GM18951 (cell line): ENCODE results near the gene RPS8.
"Not testable (repeated sequence)": the region's sequence is repeated elsewhere in the genome, so short reads cannot be mapped to it uniquely, and the experiment has no call there.

ENCODE experiments used
- POLR2A ChIP-seq: IDR thresholded peaks from 4 replicates; pipeline ENCODE4 v1.6.1; 2011; ENCODE audit warnings: mild to moderate bottlenecking; ENCODE audit not compliant: insufficient read length, insufficient read depth; ENCODE audit errors: extremely low read depth
- in situ Hi-C: fragments of 300-500 bp; cut with MboI; formaldehyde crosslinking; loops from one replicate; pipeline ENCODE4 v1.12.0; 2022; ENCODE audit warnings: low sequenced_read_pairs, mixed read lengths, inconsistent platforms; ENCODE audit not compliant: unreplicated experiment

Gene RPS8

DNA sequence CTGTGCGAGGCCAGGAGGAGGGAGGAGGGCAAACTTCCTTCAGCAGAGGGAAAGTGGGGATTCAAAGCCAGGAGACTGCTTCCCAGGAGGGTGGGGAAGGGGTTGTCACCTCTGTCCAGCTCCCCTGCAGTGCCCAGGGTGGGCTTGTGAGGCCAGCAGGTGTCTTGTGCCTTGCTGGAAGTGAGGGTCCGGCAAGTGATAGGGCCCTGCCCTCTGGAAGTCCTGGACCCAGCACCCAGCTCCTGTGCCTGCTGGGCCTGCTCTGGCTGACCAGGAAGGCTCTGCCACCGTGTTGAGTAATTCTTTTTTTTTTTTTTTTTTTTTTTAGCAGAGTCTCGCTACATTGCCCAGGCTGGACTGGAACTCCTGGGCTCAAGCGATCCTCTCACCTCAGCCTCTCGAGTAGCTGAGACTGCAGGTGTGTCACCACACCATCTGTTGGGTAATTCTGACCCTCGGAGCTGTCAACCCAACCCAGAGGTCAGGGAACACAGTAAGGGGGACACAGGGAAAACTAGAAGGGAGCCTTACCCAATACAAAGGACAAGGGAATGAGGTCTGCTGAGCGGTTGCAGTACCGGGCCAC, 11.6 kb downstream of the RPS8 start:
- in situ Hi-C loops, result no loop called here
- no peak for TF ChIP-seq POLR2A

DNA sequence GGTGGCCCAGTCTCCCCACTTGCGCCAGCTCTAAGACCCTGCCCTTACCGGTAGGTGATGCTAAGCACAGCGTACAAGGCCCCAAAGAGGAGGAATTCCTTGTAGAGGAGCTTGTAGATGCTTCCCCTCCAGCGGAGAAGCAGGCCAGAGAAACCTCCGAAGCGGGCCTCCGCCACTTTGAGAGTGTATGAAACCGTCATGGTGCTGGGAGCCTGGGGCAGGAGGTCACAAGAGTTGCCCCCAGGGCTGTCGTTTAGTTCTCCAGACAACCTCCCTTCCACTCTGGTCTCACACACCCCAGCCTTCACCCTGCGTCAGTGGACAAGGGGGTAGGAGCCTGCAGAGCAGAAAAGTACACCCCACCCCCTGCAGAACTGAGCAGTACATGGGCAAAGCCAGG, 12.2 kb downstream of the RPS8 start:
- TF ChIP-seq POLR2A, result no peak
- in situ Hi-C loops, result no loop called here

DNA sequence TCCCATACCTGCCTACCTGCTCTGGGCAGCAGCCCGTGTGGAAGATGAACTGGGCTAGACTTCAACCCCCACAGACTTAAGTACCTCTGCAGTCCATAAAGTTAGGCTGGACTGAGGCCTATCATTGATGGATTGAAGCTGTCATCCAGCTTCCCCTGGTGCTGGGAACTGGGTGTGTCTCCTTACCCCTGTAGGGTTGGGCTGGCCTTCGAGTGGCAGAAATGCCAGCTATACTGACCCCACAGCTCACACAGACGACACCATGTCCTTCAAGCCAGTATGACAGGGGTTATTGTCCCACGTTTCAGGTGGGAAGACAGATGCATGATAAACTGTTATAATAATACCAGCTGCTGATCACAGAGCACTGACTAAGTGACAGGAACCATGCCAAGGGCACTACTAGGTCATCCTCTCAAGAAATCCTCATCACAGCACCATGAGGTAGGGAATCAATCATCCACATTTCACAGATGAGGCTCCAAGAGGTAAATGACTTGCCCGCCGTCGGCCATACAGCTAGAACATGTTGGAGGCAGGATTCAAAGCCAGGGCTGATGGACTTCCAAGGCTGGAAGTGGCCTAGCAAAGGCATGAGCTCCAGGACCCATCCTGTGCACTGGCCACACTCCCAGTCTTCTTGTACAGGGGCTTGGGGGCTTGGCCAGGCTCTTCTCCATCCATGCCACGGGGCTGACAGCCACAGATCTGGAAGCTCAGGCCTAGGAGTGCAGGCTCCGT, 12.9 kb downstream of the RPS8 start, which contains the start of gene BEST4:
BEST4 (minus strand) TSS at position 51 of the 741 bp plus-strand sequence. CDS start 465 bp downstream, outside the sequence.
- no peak for TF ChIP-seq POLR2A
- in situ Hi-C loops, result no loop called here

DNA sequence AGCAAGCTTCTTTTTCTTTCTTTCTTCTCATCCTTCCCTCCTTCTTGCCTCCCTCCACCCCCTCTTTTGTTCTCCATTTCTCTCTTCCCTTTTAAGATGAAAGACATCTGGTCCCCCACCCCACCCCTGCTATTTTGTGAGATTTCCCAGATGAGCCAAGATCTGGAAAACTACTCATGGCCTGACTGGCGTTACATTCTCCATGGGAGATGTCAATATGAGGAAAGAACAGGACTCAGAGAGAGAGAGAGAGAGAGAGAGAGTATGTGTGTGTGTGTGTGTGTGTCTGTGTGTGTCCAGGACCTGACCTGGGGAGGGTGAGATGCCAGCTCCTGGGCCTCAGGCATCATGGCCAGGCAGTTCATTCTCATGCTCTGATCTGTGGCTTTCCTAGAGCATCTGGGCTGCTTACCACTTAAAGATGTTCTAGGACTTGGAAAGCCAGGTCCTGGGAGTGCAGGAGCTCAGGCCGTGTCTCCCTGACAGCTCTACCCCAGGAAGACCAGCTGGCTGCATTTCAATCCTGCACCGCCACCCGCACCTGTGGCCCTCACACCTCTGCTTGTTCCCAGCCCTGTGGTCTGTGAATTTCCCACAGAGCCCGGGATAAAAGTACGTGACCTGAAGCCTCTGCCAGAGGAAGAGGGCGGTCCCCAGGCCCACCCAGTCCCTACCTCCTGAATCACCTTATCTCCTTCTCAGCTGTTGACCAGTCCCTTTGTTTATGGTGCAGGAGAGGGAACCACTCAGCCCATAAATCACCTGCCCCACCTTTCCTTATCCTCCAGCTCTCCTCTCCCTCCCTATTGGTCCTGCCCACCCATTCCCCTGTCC, 15.8 kb downstream of the RPS8 start:
- in situ Hi-C loops, result no loop called here
- no peak for TF ChIP-seq POLR2A

DNA sequence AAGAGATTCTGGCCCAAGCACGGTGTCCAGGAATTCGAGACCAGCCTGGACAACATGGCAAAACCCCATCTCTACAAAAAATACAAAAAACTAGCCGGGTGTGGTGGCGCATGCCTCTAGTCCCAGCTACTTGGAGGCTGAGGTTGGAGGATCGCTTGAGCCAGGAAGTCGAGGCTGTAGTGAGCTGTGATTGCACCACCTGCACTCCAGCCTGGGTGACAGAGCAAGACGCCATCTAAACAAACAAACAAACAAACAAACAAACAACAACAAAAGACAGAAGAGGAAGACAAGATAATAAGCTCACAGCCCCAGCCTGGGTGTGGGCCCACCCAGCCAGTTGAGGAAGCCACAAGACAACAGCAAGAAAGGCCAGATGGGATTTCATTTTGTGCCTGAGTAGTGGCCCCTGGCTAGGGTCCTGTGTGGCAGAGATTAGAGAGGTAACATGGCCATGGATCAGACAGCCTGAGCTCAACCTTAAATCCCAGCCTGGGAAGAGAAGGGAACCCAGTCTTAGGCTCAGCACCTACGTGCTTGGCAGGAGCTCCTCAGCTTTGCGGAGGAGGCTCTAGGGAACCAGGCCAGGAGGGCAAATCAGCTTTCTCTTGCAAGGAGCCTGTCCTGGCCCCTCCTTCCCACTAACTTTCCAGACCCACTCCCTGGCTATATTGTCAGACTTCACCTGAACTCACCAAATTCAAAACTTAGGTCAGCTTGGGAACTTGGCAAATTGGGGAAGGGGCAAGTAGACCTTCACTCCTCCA, 17.6 kb downstream of the RPS8 start:
- in situ Hi-C loops, result no loop called here

DNA sequence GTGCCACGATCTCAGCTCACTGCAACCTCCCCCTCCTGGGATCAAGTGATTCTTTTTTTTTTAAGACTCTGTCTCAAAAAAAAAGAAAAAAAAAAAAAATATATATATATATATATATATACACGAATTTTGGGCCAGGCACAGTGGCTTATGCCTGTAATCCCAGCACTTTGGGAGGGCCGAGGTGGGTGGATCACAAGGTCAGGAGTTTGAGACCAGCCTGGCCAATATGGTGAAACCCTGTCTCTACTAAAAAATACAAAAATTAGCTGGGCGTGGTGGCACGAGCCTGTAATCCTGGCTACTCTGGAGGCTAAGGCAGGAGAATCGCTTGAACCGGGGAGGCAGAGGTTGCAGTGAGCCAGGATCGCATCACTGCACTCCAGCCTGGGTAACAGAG, 22.5 kb downstream of the RPS8 start:
- in situ Hi-C loops, result not testable (repeated sequence)

More for the DNA sequence above, 17.6 kb downstream of the RPS8 start:
- TF ChIP-seq POLR2A, result no peak

DNA sequence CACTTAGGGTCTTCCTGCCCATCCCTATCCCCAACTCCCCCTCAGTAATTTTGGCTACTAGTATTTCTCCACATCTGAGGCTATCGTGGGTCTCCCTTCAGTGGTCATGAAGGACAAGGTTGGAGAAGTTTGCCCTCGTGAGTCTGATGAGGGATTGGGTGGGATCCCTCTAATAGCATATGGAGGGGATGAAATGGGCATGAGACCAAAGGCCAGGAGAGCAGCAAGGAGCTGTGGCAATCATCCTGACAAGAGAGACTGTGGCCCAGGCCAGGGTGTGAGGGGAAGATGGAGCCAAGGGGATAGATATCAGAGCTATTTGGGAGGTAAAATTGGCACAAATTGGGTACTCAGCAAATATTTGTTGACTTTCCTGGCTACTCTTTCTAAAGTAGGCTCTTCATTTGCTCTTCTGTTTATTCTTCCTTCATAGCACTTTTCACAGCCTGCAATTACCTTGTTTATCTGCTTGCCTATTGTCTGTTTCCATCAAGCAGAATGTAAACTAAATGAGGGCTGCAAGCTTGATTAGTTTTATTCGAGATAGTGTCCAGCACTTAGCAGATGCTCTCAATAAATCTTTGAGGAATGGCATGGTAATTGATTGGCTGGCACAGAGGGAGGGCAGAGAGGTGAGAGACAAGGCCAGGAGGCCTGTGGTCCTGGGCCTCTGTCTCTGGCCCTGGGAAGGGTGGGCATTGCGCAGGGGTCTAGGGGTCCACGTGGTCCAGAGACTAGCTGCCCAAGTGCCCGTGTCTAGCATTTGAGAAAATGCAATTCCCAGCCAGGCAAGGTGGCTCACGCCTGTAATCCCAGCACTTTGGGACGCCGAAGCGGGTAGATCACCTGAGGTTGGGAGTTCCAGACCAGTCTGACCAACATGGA, 23.4 kb downstream of the RPS8 start:
- no peak for TF ChIP-seq POLR2A
- in situ Hi-C loops, result no loop called here

DNA sequence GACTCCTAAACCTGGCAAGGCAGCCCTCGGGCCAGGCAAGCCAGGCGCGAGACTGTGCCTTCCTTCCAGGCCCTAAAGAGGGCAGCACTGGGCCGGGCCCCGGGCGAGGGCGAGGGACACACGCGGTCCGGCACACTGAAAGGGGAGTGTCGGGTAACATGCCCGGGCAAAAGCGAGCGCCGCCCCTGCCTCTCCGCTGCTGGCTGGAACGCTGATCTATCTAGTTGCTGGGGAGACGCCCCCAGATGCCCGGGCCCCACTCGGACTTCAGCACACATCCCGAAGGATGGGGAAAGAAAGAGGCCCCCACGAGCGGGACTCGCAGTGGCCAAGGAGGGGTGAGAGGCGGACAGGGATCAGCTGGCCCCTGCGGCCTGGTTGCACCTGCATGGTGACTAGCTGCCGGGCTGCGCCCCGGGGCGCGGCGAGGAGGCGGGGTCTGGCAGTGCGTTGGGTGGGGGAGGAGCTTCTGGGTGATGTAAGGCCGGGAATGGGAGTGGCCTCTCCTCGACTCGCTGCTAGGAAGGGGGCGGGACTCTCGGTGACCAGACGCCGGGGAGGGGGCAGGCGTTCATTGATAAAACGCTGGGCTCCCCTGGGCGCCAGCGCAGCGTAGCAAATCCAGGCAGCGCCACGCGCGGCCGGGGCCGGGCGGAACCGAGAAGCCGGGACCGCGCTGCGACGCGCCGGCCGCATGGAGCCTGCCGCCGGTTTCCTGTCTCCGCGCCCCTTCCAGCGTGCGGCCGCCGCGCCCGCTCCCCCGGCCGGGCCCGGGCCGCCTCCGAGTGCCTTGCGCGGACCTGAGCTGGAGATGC, 24.6 kb downstream of the RPS8 start, which contains the start of gene PLK3:
PLK3 (plus strand) TSS at position 608 of the 815 bp plus-strand sequence; CDS start at position 695, 87 bp downstream.
- in situ Hi-C loops, result loop anchor here (25.0 kb wide), 1 partner anchor 687 kb away; the partner anchor contains the start of gene TESK2

DNA sequence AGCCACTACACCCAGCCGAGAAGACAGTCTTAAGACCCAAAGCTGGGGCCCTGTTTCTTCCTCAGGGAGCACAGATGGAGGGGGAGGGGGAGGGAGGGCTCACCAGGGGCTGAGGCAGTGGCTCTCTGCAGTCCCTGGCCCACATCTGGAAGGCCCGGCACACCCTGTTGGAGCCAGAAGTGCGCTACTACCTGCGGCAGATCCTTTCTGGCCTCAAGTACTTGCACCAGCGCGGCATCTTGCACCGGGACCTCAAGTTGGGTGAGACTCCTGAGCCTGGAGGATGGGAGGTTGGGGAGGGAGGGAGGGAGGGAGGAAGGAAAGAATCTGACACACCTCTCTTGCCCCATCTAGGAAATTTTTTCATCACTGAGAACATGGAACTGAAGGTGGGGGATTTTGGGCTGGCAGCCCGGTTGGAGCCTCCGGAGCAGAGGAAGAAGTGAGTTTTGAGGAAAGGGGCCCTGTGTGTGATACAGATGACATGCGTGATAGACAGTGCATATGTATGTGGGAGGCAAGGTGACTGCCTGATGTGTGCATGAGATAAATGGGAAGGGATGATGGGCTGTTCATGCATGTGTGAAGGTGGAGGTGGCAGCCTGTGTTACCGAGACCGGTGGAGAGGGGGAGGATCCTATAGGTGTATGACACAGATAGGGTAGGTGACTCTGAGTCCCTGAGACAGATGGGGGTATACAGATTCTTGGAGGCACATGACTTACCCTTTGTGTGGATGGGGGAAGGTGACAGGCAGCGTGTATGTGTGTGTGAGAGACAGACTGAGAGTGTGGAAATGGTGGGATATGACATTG, 26.4 kb downstream of the RPS8 start:
- in situ Hi-C loops, result loop anchor here (25.0 kb wide), 1 partner anchor 686 kb away; the partner anchor contains the start of gene TESK2
- no peak for TF ChIP-seq POLR2A

More for the DNA sequence above, 24.6 kb downstream of the RPS8 start, which contains the start of gene PLK3:
- peak; percentile 98 for TF ChIP-seq POLR2A
